OCI-LY3 (cell line): ENCODE results near the gene PRPF39.
A peak's percentile ranks its signal among the peaks of the same experiment; 100 is the strongest.

Source experiments
- H2AFZ ChIP-seq: fragments of 200-600, 300-600 bp; shearing (Covaris generic); 2 replicates; pipeline ENCODE4 v1.6.0; 2014; ENCODE audit warnings: antibody characterized with exemption, low read depth, low read length
- H3K27ac ChIP-seq: fragments of 200-600, 300-600 bp; sonication (generic); 2 replicates; pipeline ENCODE4 v1.5.1; 2014; ENCODE audit warnings: mild to moderate bottlenecking, low read length, moderate library complexity, mixed read lengths
- H3K27me3 ChIP-seq: fragments of 200-600, 300-600 bp; sonication (generic); 2 replicates; pipeline ENCODE4 v1.6.1; 2014; ENCODE audit warnings: low read depth, low read length, mixed read lengths
- H3K36me3 ChIP-seq: fragments of 200-600, 300-600 bp; sonication (generic); replicated peaks from 2 replicates; pipeline ENCODE3; 2014; ENCODE audit warnings: low read depth, low read length, mixed read lengths
- H3K4me1 ChIP-seq: fragments of 300-600, 200-600 bp; sonication (generic); 2 replicates; pipeline ENCODE4 v1.6.1; 2014; ENCODE audit warnings: low read length, mixed read lengths
- H3K4me2 ChIP-seq: fragments of 200-600, 300-600 bp; sonication (generic); 2 replicates; pipeline ENCODE4 v1.6.1; 2014; ENCODE audit warnings: low read length, mixed read lengths
- H3K4me3 ChIP-seq: fragments of 300-600, 200-600 bp; sonication (generic); 2 replicates; pipeline ENCODE4 v1.5.1; 2014; ENCODE audit warnings: antibody characterized with exemption, mild to moderate bottlenecking, low read length, moderate library complexity
- H3K79me2 ChIP-seq: fragments of 300-600, 200-600 bp; shearing (Covaris generic); 2 replicates; pipeline ENCODE4 v1.6.1; 2014; ENCODE audit warnings: mild to moderate bottlenecking, low read length, mixed read lengths
- H3K9ac ChIP-seq: fragments of 300-600, 200-600 bp; shearing (Covaris generic); 2 replicates; pipeline ENCODE4 v1.6.0; 2014; ENCODE audit warnings: mild to moderate bottlenecking, low read length, moderate library complexity
- H3K9me3 ChIP-seq: fragments of 200-600, 300-600 bp; shearing (Covaris generic); 2 replicates; pipeline ENCODE4 v1.6.1; 2014; ENCODE audit warnings: low read length, mixed read lengths; ENCODE audit not compliant: insufficient read depth
- H4K20me1 ChIP-seq: fragments of 200-600, 300-600 bp; sonication (generic); 2 replicates; pipeline ENCODE4 v1.6.1; 2016; ENCODE audit warnings: low read length, mixed read lengths; ENCODE audit not compliant: insufficient read depth
- EZH2phosphoT487 ChIP-seq: fragments of 200-600 bp; shearing (Covaris generic); IDR thresholded peaks from 2 replicates; pipeline ENCODE4 v1.6.1; 2018; ENCODE audit warnings: antibody characterized with exemption, mixed run types, low read depth
- TF ChIP-seq, protein P1 (sequence below): fragments of 200-600, 300-600 bp; sonication (generic); IDR thresholded peaks from 2 replicates; pipeline ENCODE4 v1.5.1; 2014; ENCODE audit warnings: antibody characterized with exemption, low read length, low read depth

PRPF39 gene

DNA sequence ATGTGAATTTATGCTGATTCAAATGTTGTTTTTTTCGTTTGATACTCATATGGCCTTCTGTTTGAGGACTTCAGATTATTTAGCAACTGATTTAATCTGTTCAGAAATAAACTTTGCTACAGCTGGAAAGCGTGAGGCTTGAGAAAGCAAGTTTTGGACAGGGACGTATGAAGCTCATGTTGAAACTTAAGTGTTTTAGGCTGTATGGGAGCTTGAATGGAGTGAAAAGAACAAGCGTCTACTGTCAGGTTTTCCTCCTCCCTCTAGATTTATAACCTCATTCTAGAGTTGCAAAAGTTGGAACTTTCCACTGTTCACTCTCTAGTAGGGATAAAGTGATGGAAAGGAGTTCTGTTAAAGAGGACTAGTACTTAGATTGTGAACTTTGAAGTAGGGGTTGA is 1.0 kb downstream of the PRPF39 start:
- H2AFZ ChIP-seq = no peak overlapping the region

DNA sequence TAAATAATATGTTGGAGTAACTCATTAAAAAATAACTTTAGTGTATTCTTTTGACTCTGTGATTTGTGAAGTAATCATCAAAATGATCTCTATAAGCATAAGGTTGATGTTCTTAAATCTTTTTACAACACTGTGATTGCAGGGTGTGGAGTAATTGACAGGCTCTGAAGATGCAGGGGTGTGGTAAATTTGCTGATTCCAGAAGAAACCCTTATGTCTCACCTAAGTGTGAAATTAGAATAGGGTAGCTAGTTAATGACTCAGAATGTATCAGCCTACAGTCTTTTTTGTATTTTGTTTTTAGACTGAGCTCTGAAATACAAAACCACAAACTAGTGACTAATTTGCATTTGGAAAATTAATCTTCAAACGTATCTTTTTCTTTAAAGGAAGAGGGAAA is 5.9 kb downstream of the PRPF39 start:
- no peaks in the 10 kb centered on the region for H3K27me3 ChIP-seq
- H3K4me1 ChIP-seq = peaks cover 51% of the 10 kb centered on the region
- peaks cover 72% of the 10 kb centered on the region for H4K20me1 ChIP-seq
- no peak overlapping the region for H2AFZ ChIP-seq
- H3K4me3 ChIP-seq = no peak overlapping the region
- H3K36me3 ChIP-seq = peaks cover 22% of the 10 kb centered on the region
- no peaks in the 10 kb centered on the region for H3K9me3 ChIP-seq
- peak overlapping the region; percentile 45 for H3K4me2 ChIP-seq
- peaks cover 100% of the 10 kb centered on the region for H3K79me2 ChIP-seq
- peak overlapping the region; percentile 2; the same call in 1 of the 2 replicates for H3K27ac ChIP-seq
- TF ChIP-seq, protein P1, sequence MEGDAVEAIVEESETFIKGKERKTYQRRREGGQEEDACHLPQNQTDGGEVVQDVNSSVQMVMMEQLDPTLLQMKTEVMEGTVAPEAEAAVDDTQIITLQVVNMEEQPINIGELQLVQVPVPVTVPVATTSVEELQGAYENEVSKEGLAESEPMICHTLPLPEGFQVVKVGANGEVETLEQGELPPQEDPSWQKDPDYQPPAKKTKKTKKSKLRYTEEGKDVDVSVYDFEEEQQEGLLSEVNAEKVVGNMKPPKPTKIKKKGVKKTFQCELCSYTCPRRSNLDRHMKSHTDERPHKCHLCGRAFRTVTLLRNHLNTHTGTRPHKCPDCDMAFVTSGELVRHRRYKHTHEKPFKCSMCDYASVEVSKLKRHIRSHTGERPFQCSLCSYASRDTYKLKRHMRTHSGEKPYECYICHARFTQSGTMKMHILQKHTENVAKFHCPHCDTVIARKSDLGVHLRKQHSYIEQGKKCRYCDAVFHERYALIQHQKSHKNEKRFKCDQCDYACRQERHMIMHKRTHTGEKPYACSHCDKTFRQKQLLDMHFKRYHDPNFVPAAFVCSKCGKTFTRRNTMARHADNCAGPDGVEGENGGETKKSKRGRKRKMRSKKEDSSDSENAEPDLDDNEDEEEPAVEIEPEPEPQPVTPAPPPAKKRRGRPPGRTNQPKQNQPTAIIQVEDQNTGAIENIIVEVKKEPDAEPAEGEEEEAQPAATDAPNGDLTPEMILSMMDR = no peak
- TF ChIP-seq EZH2phosphoT487 = no peak
- no peak overlapping the region for H3K9ac ChIP-seq

More for the DNA sequence above, 1.0 kb downstream of the PRPF39 start:
- Histone ChIP-seq H3K36me3 (peaks cover 3% of the 10 kb centered on the region), H3K4me2 (peak overlapping the region; percentile 98), H3K9ac (peak overlapping the region; percentile 85), H4K20me1 (peaks cover 50% of the 10 kb centered on the region), H3K4me1 (peaks cover 41% of the 10 kb centered on the region), H3K27ac (no peak overlapping the region; the same call in 1 of the 2 replicates), H3K27me3 (no peaks in the 10 kb centered on the region), H3K9me3 (no peaks in the 10 kb centered on the region), H3K79me2 (peaks cover 60% of the 10 kb centered on the region), H3K4me3 (peak overlapping the region; percentile 86)
- TF ChIP-seq EZH2phosphoT487 = no peak
- TF ChIP-seq, protein P1 = no peak

DNA sequence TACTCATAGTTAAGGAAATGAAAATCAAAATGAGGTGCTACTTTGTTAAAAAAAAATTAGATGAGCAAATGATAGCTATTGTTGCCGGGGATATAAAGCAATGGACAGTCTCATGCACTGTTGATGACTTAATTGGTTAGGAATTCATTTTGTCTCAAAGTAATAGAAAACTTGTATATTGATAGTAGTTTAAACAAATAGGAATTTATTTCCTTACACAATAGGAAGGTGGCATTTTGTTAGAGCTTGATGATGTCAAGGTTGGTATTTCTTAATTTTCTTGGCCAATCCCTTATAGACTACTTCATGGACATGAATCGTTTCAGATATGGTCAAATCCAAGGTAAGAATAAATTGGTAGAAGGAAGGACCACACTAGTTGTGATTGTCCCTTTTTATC is 7.8 kb downstream of the PRPF39 start:
- Histone ChIP-seq H3K4me3 (no peak overlapping the region), H3K27me3 (no peaks in the 10 kb centered on the region), H3K36me3 (peaks cover 35% of the 10 kb centered on the region), H2AFZ (no peak overlapping the region), H3K4me2 (no peak overlapping the region), H3K4me1 (peaks cover 41% of the 10 kb centered on the region), H3K9ac (no peak overlapping the region), H4K20me1 (peaks cover 56% of the 10 kb centered on the region), H3K27ac (no peak overlapping the region), H3K9me3 (no peaks in the 10 kb centered on the region), H3K79me2 (peaks cover 94% of the 10 kb centered on the region)
- TF ChIP-seq, protein P1 = no peak
- no peak for TF ChIP-seq EZH2phosphoT487

DNA sequence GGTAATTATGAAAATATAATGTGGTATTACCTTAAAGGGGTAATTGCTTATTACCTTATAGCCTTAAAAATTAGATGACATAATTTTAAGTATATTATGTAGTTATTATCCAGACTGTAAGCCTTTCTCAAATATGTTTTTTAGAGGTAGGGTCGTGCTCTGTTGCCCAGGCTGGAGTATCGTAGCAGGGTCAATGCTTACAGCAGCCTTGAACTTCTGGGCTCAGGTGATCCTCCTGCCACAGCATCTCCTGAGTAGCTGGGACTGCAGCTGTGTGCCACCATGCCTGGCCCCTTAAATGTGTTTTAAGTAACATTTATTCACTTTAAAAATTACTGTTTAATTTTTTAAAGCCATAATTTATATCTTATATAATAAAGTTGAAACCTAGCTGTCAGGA is 10.4 kb downstream of the PRPF39 start:
- peaks cover 73% of the 10 kb centered on the region for H3K79me2 ChIP-seq
- no peak overlapping the region for H3K27ac ChIP-seq
- no peak overlapping the region for H3K4me2 ChIP-seq
- peaks cover 35% of the 10 kb centered on the region for H4K20me1 ChIP-seq
- no peaks in the 10 kb centered on the region for H3K9me3 ChIP-seq
- no peak overlapping the region for H3K9ac ChIP-seq
- H2AFZ ChIP-seq = no peak overlapping the region
- TF ChIP-seq EZH2phosphoT487 = no peak
- TF ChIP-seq, protein P1 = no peak
- H3K4me3 ChIP-seq = no peak overlapping the region
- H3K4me1 ChIP-seq = peaks cover 25% of the 10 kb centered on the region
- H3K36me3 ChIP-seq = peaks cover 46% of the 10 kb centered on the region
- H3K27me3 ChIP-seq = no peaks in the 10 kb centered on the region
